ENCODE data around the gene FAM111A. TPM values are rescaled to one million over a fixed set of nuclear protein-coding genes. Genes with fewer than 3 reads are reported as not detected.

FAM111A gene
- polyA plus RNA-seq, 1 of the 3 experiments (the other 2 are of a cell fraction) = 5.9 TPM

DNA sequence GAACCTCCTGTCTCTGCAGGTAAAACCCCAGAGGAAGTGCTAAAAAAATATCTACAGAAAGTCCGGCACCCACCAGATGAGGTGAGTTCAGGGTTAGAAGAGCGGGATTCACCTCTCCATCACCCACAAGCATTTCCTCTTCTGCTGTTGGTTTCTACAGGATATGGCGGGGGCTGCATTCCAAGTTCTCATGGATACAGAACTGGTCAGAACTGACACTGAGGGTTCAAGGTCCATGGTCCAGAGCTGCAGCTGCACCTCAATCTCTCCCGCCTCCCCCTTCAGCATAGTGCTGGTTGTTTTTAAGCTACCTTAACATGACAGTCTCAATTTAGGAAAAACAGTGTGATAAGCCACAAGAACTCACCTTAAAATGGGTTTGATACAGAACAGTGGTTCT, 48.4 kb downstream of the FAM111A start:
- DNase-seq = no peak
- Histone ChIP-seq H3K4me3 (ENCODE audit: low read depth in 2 of 2, low read length in 1 of 2) (no peak overlapping the region), H3K9me3 (no peaks in the 10 kb centered on the region), H3K4me2 (no peak overlapping the region), H4K20me1 (ENCODE audit: insufficient read depth) (no peaks in the 10 kb centered on the region), H3K9me2 (no peaks in the 10 kb centered on the region), H3K27me3 (ENCODE audit: insufficient read depth) (peaks cover 5% of the 10 kb centered on the region; the same call in 1 of the 2 replicates), H3K9ac (no peak overlapping the region), H3K36me3 (replicated peaks in 1 of 2; ENCODE audit: control insufficient read depth in 1 of 2, insufficient read depth in 2 of 2, low read length in 1 of 2) (no peaks in the 10 kb centered on the region), H3F3A (replicated peaks; ENCODE audit: insufficient read depth) (no peaks in the 10 kb centered on the region), H3K4me1 (ENCODE audit: control insufficient read depth in 1 of 2, insufficient read depth in 2 of 2, low read depth in 1 of 2, low read length in 1 of 2) (no peaks in the 10 kb centered on the region), H2AFZ (ENCODE audit: low read depth) (no peak overlapping the region), H3K79me2 (ENCODE audit: insufficient read depth) (no peaks in the 10 kb centered on the region), H3K27ac (ENCODE audit: low read depth in 2 of 2, low read length in 1 of 2) (no peak overlapping the region)
- TF ChIP-seq YY1 (IDR thresholded peaks at IDR 0.05; ENCODE audit: low read depth) = no peak
- TF ChIP-seq, protein P1, sequence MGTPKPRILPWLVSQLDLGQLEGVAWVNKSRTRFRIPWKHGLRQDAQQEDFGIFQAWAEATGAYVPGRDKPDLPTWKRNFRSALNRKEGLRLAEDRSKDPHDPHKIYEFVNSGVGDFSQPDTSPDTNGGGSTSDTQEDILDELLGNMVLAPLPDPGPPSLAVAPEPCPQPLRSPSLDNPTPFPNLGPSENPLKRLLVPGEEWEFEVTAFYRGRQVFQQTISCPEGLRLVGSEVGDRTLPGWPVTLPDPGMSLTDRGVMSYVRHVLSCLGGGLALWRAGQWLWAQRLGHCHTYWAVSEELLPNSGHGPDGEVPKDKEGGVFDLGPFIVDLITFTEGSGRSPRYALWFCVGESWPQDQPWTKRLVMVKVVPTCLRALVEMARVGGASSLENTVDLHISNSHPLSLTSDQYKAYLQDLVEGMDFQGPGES (IDR thresholded peaks at IDR 0.05; ENCODE audit: low read depth, low read length) = no peak
- ChIA-PET POLR2A (no interaction called here), CTCF (interaction anchor here (1.5 to 4.1 kb wide), 2 partner anchors 14 to 20 kb away, joined by 3 to 29 read pairs; partner anchors contain the start of gene DTX4)
- 81% methylated on average over 4 of the region's 4 CpGs for WGBS (ENCODE audit: low lambda C conversion rate)

DNA sequence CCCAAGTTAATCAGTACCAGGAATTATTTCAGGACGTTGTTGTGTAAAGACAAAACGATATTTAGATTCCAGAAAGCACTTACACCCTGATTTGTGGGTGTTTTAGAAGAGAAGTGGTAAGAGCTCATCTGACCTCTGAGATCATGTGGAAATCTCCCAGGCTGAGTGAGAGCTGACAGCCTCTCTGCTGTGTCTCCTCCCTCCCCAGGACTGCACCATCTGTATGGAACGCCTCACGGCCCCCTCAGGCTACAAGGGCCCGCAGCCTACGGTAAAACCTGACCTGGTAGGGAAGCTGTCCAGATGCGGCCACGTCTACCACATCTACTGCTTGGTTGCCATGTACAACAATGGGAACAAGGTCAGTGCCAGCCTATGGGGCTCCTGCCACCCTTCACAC, 49.2 kb downstream of the FAM111A start:
- no peak for DNase-seq
- H3K27me3 ChIP-seq (ENCODE audit: insufficient read depth) = peaks cover 5% of the 10 kb centered on the region; the same call in 1 of the 2 replicates
- no peaks in the 10 kb centered on the region for H3K36me3 ChIP-seq (replicated peaks in 1 of 2; ENCODE audit: control insufficient read depth in 1 of 2, insufficient read depth in 2 of 2, low read length in 1 of 2)
- H3K27ac ChIP-seq (ENCODE audit: low read depth in 2 of 2, low read length in 1 of 2) = no peak overlapping the region
- 32% methylated on average over 8 of the region's 8 CpGs for WGBS (ENCODE audit: low lambda C conversion rate)
- no peaks in the 10 kb centered on the region for H3K9me2 ChIP-seq
- H3K4me1 ChIP-seq (ENCODE audit: control insufficient read depth in 1 of 2, insufficient read depth in 2 of 2, low read depth in 1 of 2, low read length in 1 of 2) = no peaks in the 10 kb centered on the region
- no peaks in the 10 kb centered on the region for H3K9me3 ChIP-seq
- CTCF ChIA-PET = interaction anchor here (0.8 to 4.1 kb wide), 2 partner anchors 16 to 21 kb away, joined by 4 to 29 read pairs; partner anchors contain the start of gene DTX4
- no peaks in the 10 kb centered on the region for H4K20me1 ChIP-seq (ENCODE audit: insufficient read depth)
- H3K4me3 ChIP-seq (ENCODE audit: low read depth in 2 of 2, low read length in 1 of 2) = no peak overlapping the region
- H2AFZ ChIP-seq (ENCODE audit: low read depth) = no peak overlapping the region
- TF ChIP-seq, protein P2, sequence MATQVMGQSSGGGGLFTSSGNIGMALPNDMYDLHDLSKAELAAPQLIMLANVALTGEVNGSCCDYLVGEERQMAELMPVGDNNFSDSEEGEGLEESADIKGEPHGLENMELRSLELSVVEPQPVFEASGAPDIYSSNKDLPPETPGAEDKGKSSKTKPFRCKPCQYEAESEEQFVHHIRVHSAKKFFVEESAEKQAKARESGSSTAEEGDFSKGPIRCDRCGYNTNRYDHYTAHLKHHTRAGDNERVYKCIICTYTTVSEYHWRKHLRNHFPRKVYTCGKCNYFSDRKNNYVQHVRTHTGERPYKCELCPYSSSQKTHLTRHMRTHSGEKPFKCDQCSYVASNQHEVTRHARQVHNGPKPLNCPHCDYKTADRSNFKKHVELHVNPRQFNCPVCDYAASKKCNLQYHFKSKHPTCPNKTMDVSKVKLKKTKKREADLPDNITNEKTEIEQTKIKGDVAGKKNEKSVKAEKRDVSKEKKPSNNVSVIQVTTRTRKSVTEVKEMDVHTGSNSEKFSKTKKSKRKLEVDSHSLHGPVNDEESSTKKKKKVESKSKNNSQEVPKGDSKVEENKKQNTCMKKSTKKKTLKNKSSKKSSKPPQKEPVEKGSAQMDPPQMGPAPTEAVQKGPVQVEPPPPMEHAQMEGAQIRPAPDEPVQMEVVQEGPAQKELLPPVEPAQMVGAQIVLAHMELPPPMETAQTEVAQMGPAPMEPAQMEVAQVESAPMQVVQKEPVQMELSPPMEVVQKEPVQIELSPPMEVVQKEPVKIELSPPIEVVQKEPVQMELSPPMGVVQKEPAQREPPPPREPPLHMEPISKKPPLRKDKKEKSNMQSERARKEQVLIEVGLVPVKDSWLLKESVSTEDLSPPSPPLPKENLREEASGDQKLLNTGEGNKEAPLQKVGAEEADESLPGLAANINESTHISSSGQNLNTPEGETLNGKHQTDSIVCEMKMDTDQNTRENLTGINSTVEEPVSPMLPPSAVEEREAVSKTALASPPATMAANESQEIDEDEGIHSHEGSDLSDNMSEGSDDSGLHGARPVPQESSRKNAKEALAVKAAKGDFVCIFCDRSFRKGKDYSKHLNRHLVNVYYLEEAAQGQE (IDR thresholded peaks at IDR 0.05; ENCODE audit: low read depth, low read length) = no peak
- no peak for TF ChIP-seq TCF12 (IDR thresholded peaks at IDR 0.05)
- TF ChIP-seq, protein P3, sequence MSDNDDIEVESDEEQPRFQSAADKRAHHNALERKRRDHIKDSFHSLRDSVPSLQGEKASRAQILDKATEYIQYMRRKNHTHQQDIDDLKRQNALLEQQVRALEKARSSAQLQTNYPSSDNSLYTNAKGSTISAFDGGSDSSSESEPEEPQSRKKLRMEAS (IDR thresholded peaks at IDR 0.05; ENCODE audit: low read depth) = no peak
- TF ChIP-seq, protein P4, sequence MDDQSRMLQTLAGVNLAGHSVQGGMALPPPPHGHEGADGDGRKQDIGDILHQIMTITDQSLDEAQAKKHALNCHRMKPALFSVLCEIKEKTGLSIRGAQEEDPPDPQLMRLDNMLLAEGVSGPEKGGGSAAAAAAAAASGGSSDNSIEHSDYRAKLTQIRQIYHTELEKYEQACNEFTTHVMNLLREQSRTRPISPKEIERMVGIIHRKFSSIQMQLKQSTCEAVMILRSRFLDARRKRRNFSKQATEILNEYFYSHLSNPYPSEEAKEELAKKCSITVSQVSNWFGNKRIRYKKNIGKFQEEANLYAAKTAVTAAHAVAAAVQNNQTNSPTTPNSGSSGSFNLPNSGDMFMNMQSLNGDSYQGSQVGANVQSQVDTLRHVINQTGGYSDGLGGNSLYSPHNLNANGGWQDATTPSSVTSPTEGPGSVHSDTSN (IDR thresholded peaks at IDR 0.05) = no peak
- no peak for TF ChIP-seq SIN3A (IDR thresholded peaks at IDR 0.05; ENCODE audit: borderline replicate concordance, low read depth, low read length)
- TF ChIP-seq, protein P5, sequence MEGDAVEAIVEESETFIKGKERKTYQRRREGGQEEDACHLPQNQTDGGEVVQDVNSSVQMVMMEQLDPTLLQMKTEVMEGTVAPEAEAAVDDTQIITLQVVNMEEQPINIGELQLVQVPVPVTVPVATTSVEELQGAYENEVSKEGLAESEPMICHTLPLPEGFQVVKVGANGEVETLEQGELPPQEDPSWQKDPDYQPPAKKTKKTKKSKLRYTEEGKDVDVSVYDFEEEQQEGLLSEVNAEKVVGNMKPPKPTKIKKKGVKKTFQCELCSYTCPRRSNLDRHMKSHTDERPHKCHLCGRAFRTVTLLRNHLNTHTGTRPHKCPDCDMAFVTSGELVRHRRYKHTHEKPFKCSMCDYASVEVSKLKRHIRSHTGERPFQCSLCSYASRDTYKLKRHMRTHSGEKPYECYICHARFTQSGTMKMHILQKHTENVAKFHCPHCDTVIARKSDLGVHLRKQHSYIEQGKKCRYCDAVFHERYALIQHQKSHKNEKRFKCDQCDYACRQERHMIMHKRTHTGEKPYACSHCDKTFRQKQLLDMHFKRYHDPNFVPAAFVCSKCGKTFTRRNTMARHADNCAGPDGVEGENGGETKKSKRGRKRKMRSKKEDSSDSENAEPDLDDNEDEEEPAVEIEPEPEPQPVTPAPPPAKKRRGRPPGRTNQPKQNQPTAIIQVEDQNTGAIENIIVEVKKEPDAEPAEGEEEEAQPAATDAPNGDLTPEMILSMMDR (IDR thresholded peaks at IDR 0.05) = no peak
- TF ChIP-seq POLR2AphosphoS5 (IDR thresholded peaks at IDR 0.05; ENCODE audit: low read depth, low read length) = no peak
- TF ChIP-seq FOXM1 (IDR thresholded peaks at IDR 0.05; ENCODE audit: low read depth) = no peak
- no peak for TF ChIP-seq TAF1 (IDR thresholded peaks at IDR 0.05; ENCODE audit: borderline replicate concordance, low read depth, low read length)
- no peak for TF ChIP-seq ELF1 (IDR thresholded peaks at IDR 0.05)
- TF ChIP-seq, protein P6, sequence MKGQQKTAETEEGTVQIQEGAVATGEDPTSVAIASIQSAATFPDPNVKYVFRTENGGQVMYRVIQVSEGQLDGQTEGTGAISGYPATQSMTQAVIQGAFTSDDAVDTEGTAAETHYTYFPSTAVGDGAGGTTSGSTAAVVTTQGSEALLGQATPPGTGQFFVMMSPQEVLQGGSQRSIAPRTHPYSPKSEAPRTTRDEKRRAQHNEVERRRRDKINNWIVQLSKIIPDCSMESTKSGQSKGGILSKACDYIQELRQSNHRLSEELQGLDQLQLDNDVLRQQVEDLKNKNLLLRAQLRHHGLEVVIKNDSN (IDR thresholded peaks at IDR 0.05; ENCODE audit: borderline replicate concordance, low read depth) = no peak
- TF ChIP-seq RFX5 (IDR thresholded peaks at IDR 0.05; ENCODE audit: low read length) = no peak
- no peak for TF ChIP-seq MXI1 (IDR thresholded peaks at IDR 0.05; ENCODE audit: low read depth, low read length)
- no peaks in the 10 kb centered on the region for H3F3A ChIP-seq (replicated peaks; ENCODE audit: insufficient read depth)
- POLR2A ChIA-PET = no interaction called here
- no peak overlapping the region for H3K4me2 ChIP-seq
- H3K79me2 ChIP-seq (ENCODE audit: insufficient read depth) = no peaks in the 10 kb centered on the region
- H3K9ac ChIP-seq = no peak overlapping the region
